C4-2B (cell line): ENCODE measurements around the gene AKNA.

Experiments
- CTCF ChIP-seq: fragments of 450-650 bp; conservative IDR thresholded peaks from 2 replicates; pipeline ENCODE4 v1.5.1; 2017; ENCODE audit warnings: mild to moderate bottlenecking
- ZFX ChIP-seq: fragments of 450-650 bp; IDR thresholded peaks from 2 replicates; pipeline ENCODE4 v1.6.1; 2017

DNA sequence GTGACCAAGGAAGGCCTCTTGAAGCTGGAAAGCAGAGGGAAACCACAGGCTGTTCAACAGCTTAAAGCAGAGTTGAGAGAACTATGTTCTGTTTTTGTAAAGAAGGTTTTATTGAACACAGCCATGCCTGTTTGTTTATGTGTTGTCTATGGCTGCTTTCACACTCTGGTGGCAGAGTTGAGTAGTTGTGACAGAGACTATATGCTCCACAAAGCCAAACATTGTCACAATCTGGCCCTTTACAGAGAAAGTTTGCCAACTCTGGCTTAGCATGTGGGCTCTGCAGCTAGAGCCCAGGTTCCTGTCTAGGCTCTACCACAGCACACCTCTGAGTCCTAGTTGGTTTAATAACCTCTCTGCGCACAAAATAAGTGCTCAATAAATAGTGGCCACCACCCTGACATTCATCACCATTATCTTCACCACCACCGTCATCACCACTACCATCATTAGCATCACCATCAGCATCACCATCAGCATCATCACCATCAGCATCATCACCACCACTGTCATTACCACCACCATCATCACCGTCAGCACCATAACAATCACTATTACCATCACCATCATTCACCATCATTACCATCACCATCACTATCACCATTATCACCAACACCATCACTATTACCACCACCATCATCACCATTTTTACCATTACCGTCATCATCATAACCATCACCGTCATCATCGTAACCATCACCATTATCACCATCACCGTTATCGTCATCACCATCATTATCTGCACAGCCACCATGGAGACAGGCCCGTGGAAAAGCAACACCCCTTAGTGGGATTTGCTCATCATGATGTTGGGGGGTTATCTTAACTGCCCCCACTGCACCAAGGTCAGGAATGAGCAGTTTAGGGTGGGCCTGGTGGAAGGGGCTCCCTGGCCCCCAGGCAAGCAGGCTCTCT, 18.3 kb downstream of the AKNA start:
- no peak for TF ChIP-seq CTCF
- no peak for TF ChIP-seq ZFX
